ENCODE results near the gene CDKL1. TPM values are rescaled to one million over a fixed set of nuclear protein-coding genes. Genes with fewer than 3 reads are reported as not detected.

The CDKL1 gene
- total and polyA plus RNA-seq, 2 of the 13 experiments (the other 11 are each of a cell fraction or from before 2014, with no cell fraction given), result 4.4 to 5.1 TPM

DNA sequence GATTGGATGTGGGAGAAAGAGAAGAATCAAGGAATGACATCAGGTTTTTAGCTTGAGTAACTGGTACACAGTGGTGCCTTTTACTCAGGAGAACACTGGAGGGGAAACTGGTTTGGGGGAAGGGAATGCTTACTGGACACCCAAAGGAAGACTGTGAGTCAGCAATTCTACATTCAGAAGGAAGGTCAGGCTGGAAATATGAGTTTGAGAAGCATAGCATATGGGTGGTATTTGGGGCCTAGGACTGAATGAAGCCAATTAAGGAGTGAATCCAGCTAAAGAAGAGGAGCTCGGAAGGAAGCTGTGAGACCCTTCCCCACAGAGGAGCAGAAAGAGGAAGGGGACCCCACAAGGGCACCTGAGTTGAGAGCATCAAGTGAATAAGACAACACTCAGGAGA lies 49.2 kb downstream of the CDKL1 start (continued):
- TF ChIP-seq, protein P1, sequence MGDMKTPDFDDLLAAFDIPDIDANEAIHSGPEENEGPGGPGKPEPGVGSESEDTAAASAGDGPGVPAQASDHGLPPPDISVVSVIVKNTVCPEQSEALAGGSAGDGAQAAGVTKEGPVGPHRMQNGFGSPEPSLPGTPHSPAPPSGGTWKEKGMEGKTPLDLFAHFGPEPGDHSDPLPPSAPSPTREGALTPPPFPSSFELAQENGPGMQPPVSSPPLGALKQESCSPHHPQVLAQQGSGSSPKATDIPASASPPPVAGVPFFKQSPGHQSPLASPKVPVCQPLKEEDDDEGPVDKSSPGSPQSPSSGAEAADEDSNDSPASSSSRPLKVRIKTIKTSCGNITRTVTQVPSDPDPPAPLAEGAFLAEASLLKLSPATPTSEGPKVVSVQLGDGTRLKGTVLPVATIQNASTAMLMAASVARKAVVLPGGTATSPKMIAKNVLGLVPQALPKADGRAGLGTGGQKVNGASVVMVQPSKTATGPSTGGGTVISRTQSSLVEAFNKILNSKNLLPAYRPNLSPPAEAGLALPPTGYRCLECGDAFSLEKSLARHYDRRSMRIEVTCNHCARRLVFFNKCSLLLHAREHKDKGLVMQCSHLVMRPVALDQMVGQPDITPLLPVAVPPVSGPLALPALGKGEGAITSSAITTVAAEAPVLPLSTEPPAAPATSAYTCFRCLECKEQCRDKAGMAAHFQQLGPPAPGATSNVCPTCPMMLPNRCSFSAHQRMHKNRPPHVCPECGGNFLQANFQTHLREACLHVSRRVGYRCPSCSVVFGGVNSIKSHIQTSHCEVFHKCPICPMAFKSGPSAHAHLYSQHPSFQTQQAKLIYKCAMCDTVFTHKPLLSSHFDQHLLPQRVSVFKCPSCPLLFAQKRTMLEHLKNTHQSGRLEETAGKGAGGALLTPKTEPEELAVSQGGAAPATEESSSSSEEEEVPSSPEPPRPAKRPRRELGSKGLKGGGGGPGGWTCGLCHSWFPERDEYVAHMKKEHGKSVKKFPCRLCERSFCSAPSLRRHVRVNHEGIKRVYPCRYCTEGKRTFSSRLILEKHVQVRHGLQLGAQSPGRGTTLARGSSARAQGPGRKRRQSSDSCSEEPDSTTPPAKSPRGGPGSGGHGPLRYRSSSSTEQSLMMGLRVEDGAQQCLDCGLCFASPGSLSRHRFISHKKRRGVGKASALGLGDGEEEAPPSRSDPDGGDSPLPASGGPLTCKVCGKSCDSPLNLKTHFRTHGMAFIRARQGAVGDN (CRISPR knock-in tag; IDR thresholded peaks at IDR 0.05), result no peak
- TF ChIP-seq, protein P2, sequence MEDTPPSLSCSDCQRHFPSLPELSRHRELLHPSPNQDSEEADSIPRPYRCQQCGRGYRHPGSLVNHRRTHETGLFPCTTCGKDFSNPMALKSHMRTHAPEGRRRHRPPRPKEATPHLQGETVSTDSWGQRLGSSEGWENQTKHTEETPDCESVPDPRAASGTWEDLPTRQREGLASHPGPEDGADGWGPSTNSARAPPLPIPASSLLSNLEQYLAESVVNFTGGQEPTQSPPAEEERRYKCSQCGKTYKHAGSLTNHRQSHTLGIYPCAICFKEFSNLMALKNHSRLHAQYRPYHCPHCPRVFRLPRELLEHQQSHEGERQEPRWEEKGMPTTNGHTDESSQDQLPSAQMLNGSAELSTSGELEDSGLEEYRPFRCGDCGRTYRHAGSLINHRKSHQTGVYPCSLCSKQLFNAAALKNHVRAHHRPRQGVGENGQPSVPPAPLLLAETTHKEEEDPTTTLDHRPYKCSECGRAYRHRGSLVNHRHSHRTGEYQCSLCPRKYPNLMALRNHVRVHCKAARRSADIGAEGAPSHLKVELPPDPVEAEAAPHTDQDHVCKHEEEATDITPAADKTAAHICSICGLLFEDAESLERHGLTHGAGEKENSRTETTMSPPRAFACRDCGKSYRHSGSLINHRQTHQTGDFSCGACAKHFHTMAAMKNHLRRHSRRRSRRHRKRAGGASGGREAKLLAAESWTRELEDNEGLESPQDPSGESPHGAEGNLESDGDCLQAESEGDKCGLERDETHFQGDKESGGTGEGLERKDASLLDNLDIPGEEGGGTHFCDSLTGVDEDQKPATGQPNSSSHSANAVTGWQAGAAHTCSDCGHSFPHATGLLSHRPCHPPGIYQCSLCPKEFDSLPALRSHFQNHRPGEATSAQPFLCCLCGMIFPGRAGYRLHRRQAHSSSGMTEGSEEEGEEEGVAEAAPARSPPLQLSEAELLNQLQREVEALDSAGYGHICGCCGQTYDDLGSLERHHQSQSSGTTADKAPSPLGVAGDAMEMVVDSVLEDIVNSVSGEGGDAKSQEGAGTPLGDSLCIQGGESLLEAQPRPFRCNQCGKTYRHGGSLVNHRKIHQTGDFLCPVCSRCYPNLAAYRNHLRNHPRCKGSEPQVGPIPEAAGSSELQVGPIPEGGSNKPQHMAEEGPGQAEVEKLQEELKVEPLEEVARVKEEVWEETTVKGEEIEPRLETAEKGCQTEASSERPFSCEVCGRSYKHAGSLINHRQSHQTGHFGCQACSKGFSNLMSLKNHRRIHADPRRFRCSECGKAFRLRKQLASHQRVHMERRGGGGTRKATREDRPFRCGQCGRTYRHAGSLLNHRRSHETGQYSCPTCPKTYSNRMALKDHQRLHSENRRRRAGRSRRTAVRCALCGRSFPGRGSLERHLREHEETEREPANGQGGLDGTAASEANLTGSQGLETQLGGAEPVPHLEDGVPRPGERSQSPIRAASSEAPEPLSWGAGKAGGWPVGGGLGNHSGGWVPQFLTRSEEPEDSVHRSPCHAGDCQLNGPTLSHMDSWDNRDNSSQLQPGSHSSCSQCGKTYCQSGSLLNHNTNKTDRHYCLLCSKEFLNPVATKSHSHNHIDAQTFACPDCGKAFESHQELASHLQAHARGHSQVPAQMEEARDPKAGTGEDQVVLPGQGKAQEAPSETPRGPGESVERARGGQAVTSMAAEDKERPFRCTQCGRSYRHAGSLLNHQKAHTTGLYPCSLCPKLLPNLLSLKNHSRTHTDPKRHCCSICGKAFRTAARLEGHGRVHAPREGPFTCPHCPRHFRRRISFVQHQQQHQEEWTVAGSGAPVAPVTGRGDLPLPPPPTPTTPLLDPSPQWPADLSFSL (CRISPR knock-in tag; IDR thresholded peaks at IDR 0.05), result no peak
- no peak for TF ChIP-seq CREB1 (IDR thresholded peaks at IDR 0.05)
- TF ChIP-seq CREB1 (CRISPR knock-in tag; IDR thresholded peaks at IDR 0.05), result no peak
- TF ChIP-seq, protein P3, sequence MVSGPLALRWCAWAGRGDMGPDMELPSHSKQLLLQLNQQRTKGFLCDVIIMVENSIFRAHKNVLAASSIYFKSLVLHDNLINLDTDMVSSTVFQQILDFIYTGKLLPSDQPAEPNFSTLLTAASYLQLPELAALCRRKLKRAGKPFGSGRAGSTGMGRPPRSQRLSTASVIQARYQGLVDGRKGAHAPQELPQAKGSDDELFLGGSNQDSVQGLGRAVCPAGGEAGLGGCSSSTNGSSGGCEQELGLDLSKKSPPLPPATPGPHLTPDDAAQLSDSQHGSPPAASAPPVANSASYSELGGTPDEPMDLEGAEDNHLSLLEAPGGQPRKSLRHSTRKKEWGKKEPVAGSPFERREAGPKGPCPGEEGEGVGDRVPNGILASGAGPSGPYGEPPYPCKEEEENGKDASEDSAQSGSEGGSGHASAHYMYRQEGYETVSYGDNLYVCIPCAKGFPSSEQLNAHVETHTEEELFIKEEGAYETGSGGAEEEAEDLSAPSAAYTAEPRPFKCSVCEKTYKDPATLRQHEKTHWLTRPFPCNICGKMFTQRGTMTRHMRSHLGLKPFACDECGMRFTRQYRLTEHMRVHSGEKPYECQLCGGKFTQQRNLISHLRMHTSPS (CRISPR knock-in tag; IDR thresholded peaks at IDR 0.05; ENCODE audit: low read depth), result no peak
